Kidney glomerular epithelial cell (primary cell): ENCODE measurements around the gene FBLIM1.
"Not testable (repeated sequence)": the region's sequence is repeated elsewhere in the genome, so short reads cannot be mapped to it uniquely, and the experiment has no call there.

Experiments used
- DNase-seq: peaks from one replicate; lab custom pipeline; 2025; lab: John Stamatoyannopoulos, UW

Gene FBLIM1

GRCh38 chr1:15816674-15817073, 58.1 kb downstream of the FBLIM1 start:
- DNase-seq: no peak

- DNase-seq: no peak
These were observed 61.9 kb downstream of the FBLIM1 start for GRCh38 chr1:15820478-15820877.

- no peak for DNase-seq
These were observed 67.2 kb downstream of the FBLIM1 start for GRCh38 chr1:15825800-15826199.

- no peak for DNase-seq
These were observed 68.4 kb downstream of the FBLIM1 start for GRCh38 chr1:15826810-15827507.

GRCh38 chr1:15827567-15827966, 69.0 kb downstream of the FBLIM1 start:
- not testable (repeated sequence) for DNase-seq

- not testable (repeated sequence) for DNase-seq
These were observed 70.3 kb downstream of the FBLIM1 start for GRCh38 chr1:15828931-15829330.

- DNase-seq: no peak
These were observed 71.7 kb downstream of the FBLIM1 start for GRCh38 chr1:15830258-15830657.

- no peak for DNase-seq
These were observed 74.6 kb downstream of the FBLIM1 start for GRCh38 chr1:15833069-15833679.

GRCh38 chr1:15833842-15834405, 75.3 kb downstream of the FBLIM1 start:
- no peak for DNase-seq

- DNase-seq: peak; percentile 95
These were observed 76.0 kb downstream of the FBLIM1 start for GRCh38 chr1:15834406-15835204.

- no peak for DNase-seq
These were observed 76.7 kb downstream of the FBLIM1 start for GRCh38 chr1:15835205-15835740.

GRCh38 chr1:15835741-15836510, 77.3 kb downstream of the FBLIM1 start:
- peak; percentile 99 for DNase-seq
